GM20000 (cell line): Measurements from ENCODE around the gene TRIM13.
"Not testable (repeated sequence)": the region's sequence is repeated elsewhere in the genome, so short reads cannot be mapped to it uniquely, and the experiment has no call there.

Experiments
- DNase-seq: peaks from one replicate; pipeline ENCODE4 v3.0.0; 2012; ENCODE audit warnings: low spot score
- CTCF ChIP-seq: IDR thresholded peaks from 2 replicates; pipeline ENCODE4 v1.5.1; 2012; ENCODE audit warnings: mild to moderate bottlenecking, control low read depth; ENCODE audit errors: extremely low read depth, missing control alignments

The TRIM13 gene

GRCh38 chr13:49985129-49985528 is 11.7 kb upstream of the TRIM13 start:
- no peak for TF ChIP-seq CTCF
- DNase-seq: no peak

- TF ChIP-seq CTCF: no peak
- DNase-seq: no peak
Measured at GRCh38 chr13:49986471-49986870, 10.4 kb upstream of the TRIM13 start.

- not testable (repeated sequence) for DNase-seq
Measured at GRCh38 chr13:49990612-49991011, 6.2 kb upstream of the TRIM13 start.

- DNase-seq: no peak
- TF ChIP-seq CTCF: no peak
Measured at GRCh38 chr13:49993111-49993510, 3.7 kb upstream of the TRIM13 start.

GRCh38 chr13:49993666-49994065 is 3.2 kb upstream of the TRIM13 start:
- no peak for TF ChIP-seq CTCF
- DNase-seq: no peak

- no peak for TF ChIP-seq CTCF
- peak; percentile 34 for DNase-seq
Measured at GRCh38 chr13:49995625-49996101, 1.2 kb upstream of the TRIM13 start.

GRCh38 chr13:49996161-49996915 is 504 bp upstream of the TRIM13 start:
- DNase-seq: peak; percentile 94
- no peak for TF ChIP-seq CTCF

- TF ChIP-seq CTCF: no peak
- DNase-seq: no peak
Measured at GRCh38 chr13:49997955-49998354, 1.1 kb downstream of the TRIM13 start.
